Progenitor cell of endocrine pancreas (in vitro differentiated cells): ENCODE measurements around the gene HS3ST3B1. TPM values are rescaled to one million over a fixed set of nuclear protein-coding genes. Genes with fewer than 3 reads are reported as not detected.
A peak's percentile ranks its signal among the peaks of the same experiment; 100 is the strongest.

Experiments used
- DNase-seq: peaks from one replicate; pipeline ENCODE4 v3.0.0; 2021; ENCODE audit warnings: low spot score; ENCODE audit not compliant: unreplicated experiment
- H3K27ac Mint-ChIP-seq: 2 replicates; pipeline ENCODE4 v1.8.0; 2021; ENCODE audit warnings: mild to moderate bottlenecking, moderate library complexity, mixed read lengths
- H3K27me3 Mint-ChIP-seq: 2 replicates; pipeline ENCODE4 v1.8.0; 2021; ENCODE audit warnings: mixed read lengths
- H3K36me3 Mint-ChIP-seq: 2 replicates; pipeline ENCODE4 v1.8.0; 2022; ENCODE audit warnings: mixed read lengths; ENCODE audit not compliant: insufficient read depth
- H3K4me1 Mint-ChIP-seq: 2 replicates; pipeline ENCODE4 v1.8.0; 2021; ENCODE audit warnings: low read depth, mixed read lengths
- H3K4me3 Mint-ChIP-seq: 2 replicates; pipeline ENCODE4 v1.8.0; 2021; ENCODE audit warnings: low read depth, mild to moderate bottlenecking, moderate library complexity, mixed read lengths
- H3K9me3 Mint-ChIP-seq: 2 replicates; pipeline ENCODE4 v1.8.0; 2021; ENCODE audit warnings: low read depth, mixed read lengths
- long read RNA-seq: library from polyadenylated mRNA; unstranded; transcript quantifications from one replicate; pipeline ENCODE4 v2.0.0, GENCODE V29; 2020
- total RNA-seq: library from RNA; stranded (reverse); gene quantifications from 2 replicates; pipeline ENCODE4 v1.2.1, GENCODE V29; 2021
- TF ChIP-seq, protein P1 (sequence below): fragments of 200-600 bp; sonication (generic); IDR thresholded peaks from one replicate; pipeline ENCODE4 v1.5.0; 2021; ENCODE audit warnings: antibody characterized with exemption, mild to moderate bottlenecking; ENCODE audit not compliant: unreplicated experiment

The HS3ST3B1 gene
- 14.2 and 16.7 TPM in 2 replicates for total RNA-seq
- long read RNA-seq, partial matches to known transcripts = 0 of 17 reads
- long read RNA-seq, other reads (novel, unspliced or antisense) = 16 of 17 reads

DNA sequence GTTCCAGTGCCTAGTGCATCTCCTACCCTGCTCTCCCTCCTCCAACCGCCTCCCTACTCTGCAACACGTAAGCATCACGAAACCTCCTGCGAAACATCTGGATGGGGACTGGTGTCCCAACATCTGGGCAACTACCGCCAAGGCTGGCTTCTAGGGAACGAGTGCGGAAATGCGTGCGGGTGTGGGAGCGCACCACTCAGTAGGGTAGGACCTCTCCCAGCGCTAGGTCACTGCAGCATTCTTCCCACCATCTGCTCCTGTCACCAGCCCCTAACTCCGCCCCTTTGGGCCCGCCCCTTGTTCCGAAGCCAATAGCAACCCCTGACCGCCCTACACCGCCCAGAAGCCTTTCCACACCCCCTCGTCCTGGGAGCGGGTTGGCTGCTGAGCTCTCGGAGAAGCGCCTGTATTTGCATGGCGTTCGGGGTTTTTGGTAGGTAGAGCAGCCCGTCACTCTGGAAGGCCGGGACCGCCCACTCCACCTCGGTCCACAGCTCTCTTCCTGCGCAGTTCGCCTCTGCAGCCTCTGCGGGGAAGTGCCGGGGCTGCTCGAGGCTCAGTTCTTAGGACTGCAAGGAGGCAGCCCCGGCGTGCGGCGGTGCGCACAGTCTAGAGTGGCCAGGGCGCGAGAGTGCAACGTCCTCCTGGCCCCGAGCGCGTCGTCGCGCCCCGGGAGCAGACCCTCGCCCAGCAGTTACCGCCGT is at the start of gene HS3ST3B1:
TSS of gene HS3ST3B1 (plus strand) at position 507 of the 704 bp plus-strand sequence. CDS start 438 bp downstream, outside the sequence.
- peak within 1 kb of the TSS; percentile 90 for H3K4me3 Mint-ChIP-seq
- peak within 1 kb of the TSS; percentile 91 for H3K27ac Mint-ChIP-seq
- H3K4me1 Mint-ChIP-seq = peaks cover 35% of the 10 kb centered on the region

DNA sequence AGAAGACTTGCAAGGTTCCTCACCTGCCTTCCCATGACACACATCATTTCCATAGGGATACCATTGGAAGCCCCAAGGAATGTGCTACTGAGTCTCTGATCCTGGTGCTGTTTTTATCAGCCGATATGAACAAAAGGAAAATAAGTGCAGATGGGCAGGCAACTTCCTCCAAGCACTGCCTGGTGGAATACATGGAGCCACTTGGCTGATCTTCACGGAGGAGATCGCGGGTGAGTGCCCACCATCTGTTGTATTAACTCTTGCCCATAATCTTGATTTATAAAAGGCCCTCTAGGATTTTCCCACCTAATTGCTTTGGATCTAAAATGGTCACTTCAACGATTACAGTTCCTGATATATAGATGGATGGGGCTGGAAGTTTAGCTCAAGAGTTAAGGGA is 39.5 kb upstream of the HS3ST3B1 start:
- H3K4me1 Mint-ChIP-seq = no peaks in the 10 kb centered on the region
- H3K27me3 Mint-ChIP-seq = peaks cover 2% of the 10 kb centered on the region
- no peak overlapping the region for H3K4me3 Mint-ChIP-seq
- no peaks in the 10 kb centered on the region for H3K36me3 Mint-ChIP-seq
- TF ChIP-seq, protein P1, sequence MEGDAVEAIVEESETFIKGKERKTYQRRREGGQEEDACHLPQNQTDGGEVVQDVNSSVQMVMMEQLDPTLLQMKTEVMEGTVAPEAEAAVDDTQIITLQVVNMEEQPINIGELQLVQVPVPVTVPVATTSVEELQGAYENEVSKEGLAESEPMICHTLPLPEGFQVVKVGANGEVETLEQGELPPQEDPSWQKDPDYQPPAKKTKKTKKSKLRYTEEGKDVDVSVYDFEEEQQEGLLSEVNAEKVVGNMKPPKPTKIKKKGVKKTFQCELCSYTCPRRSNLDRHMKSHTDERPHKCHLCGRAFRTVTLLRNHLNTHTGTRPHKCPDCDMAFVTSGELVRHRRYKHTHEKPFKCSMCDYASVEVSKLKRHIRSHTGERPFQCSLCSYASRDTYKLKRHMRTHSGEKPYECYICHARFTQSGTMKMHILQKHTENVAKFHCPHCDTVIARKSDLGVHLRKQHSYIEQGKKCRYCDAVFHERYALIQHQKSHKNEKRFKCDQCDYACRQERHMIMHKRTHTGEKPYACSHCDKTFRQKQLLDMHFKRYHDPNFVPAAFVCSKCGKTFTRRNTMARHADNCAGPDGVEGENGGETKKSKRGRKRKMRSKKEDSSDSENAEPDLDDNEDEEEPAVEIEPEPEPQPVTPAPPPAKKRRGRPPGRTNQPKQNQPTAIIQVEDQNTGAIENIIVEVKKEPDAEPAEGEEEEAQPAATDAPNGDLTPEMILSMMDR = no peak
- peaks cover 10% of the 10 kb centered on the region for H3K9me3 Mint-ChIP-seq
- no peak for DNase-seq
- H3K27ac Mint-ChIP-seq = no peak overlapping the region

More for the DNA sequence above, at the start of gene HS3ST3B1:
- DNase-seq = peak; percentile 99
- Mint-ChIP-seq H3K9me3 (no peaks in the 10 kb centered on the region), H3K36me3 (no peaks in the 10 kb centered on the region), H3K27me3 (peaks cover 56% of the 10 kb centered on the region)
- TF ChIP-seq, protein P1 = no peak

DNA sequence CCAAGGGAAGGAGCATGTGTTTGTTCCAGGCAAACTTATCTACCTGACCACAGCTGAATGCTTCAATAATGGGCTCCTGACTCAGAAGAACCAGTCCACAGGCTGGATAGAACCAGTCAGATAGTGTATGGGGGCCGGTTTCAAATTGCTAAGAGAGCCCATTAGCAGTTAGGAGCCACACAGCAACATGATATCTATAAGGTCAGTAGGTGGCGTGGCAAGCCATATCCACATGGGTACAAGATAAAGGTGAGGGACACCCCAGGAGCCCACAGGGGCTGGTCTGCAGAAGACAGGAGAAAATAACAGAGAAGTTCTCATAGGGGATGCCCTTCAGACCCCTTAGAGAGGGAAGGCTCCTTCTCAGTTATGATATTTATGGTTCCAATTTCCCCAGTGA is 32.6 kb upstream of the HS3ST3B1 start:
- Mint-ChIP-seq H3K4me3 (no peak overlapping the region), H3K27ac (no peak overlapping the region), H3K36me3 (no peaks in the 10 kb centered on the region), H3K9me3 (peaks cover 4% of the 10 kb centered on the region), H3K27me3 (no peaks in the 10 kb centered on the region), H3K4me1 (peaks cover 1% of the 10 kb centered on the region)
- no peak for DNase-seq
- TF ChIP-seq, protein P1 = no peak

DNA sequence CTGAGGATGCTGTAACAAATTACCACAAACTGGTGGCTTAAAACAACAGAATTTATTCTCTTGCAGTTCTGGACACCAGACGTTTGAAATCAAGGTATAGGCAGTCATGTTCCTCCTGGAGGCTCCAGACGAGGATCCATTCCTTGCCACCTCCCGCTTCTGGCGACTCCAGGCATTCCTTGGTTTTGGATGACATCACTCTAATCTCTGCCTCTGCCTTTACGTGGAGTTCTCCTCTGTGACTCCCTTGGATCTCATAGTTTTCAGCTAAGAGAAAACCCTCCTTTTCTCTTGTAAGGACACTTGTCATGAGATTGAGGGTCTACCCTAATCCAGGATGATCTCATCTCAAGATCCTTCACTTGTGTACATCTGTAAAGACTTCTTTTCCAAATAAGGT is 31.4 kb upstream of the HS3ST3B1 start:
- Mint-ChIP-seq H3K9me3 (peaks cover 10% of the 10 kb centered on the region), H3K27me3 (no peaks in the 10 kb centered on the region), H3K4me3 (no peak overlapping the region), H3K4me1 (peaks cover 1% of the 10 kb centered on the region), H3K36me3 (peaks cover 3% of the 10 kb centered on the region), H3K27ac (no peak overlapping the region)
- TF ChIP-seq, protein P1 = no peak
- DNase-seq = no peak

DNA sequence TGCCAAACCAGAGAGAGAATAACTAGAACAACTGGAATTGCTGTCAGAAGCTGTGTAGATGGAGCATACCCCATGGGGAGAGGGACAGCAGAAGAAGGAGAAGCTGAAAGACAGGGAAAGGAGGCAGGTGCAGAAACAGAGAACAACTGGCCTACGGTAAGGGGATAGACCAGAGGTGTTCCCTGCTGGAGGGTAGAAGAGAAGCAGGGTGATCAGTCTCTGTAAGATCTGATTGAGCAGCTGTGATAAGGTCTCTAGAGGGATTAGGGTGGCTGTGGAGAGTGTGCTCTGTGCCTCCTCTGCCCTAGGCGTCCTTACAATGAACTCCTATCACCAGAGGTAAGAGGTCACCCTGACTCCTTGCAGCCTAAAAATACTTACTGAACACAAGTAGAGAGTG is 30.4 kb upstream of the HS3ST3B1 start:
- Mint-ChIP-seq H3K27me3 (no peaks in the 10 kb centered on the region), H3K4me1 (peaks cover 1% of the 10 kb centered on the region), H3K27ac (no peak overlapping the region), H3K4me3 (no peak overlapping the region), H3K9me3 (peaks cover 15% of the 10 kb centered on the region), H3K36me3 (peaks cover 4% of the 10 kb centered on the region)
- TF ChIP-seq, protein P1 = no peak
- DNase-seq = no peak
